Breast epithelium (tissue), 3 donors: ENCODE results near the gene PLCH2.

Experiments
- POLR2A ChIP-seq: fragments of 450-650 bp; IDR thresholded peaks from one replicate; pipeline ENCODE4 v1.6.1; 2016; ENCODE audit warnings: antibody characterized with exemption, mild to moderate bottlenecking, moderate library complexity
- TF ChIP-seq, protein P1 (sequence below), 3 donors: fragments of 450-650 bp; IDR thresholded peaks; one replicate each; pipeline ENCODE4 v1.5.1; 2016 to 2017; ENCODE audit warnings: antibody characterized with exemption in 3 of 3, mild to moderate bottlenecking in 3 of 3, moderate library complexity in 3 of 3

GRCh38 chr1:2445162-2445822 lies 30.8 kb upstream of the PLCH2 start:
- TF ChIP-seq POLR2A: no peak
- TF ChIP-seq, protein P1, sequence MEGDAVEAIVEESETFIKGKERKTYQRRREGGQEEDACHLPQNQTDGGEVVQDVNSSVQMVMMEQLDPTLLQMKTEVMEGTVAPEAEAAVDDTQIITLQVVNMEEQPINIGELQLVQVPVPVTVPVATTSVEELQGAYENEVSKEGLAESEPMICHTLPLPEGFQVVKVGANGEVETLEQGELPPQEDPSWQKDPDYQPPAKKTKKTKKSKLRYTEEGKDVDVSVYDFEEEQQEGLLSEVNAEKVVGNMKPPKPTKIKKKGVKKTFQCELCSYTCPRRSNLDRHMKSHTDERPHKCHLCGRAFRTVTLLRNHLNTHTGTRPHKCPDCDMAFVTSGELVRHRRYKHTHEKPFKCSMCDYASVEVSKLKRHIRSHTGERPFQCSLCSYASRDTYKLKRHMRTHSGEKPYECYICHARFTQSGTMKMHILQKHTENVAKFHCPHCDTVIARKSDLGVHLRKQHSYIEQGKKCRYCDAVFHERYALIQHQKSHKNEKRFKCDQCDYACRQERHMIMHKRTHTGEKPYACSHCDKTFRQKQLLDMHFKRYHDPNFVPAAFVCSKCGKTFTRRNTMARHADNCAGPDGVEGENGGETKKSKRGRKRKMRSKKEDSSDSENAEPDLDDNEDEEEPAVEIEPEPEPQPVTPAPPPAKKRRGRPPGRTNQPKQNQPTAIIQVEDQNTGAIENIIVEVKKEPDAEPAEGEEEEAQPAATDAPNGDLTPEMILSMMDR (IDR thresholded peaks at IDR 0.05): no peak
